Caco-2 (cell line): ENCODE measurements around the gene APOBEC3G. TPM values are rescaled to one million over a fixed set of nuclear protein-coding genes. Genes with fewer than 3 reads are reported as not detected.

Experiments
- BruUV-seq: library from RNA; stranded (reverse); fragments of 400-500 nt; replicated peaks from 2 replicates; lab custom pipeline; 2021; lab: Mats Ljungman, UMichigan
- CTCF ChIA-PET: fragments of 300-600 bp; sonication (Branson Sonifier 250); formaldehyde crosslinking; loops from one replicate; lab custom pipeline; 2022; ENCODE audit warnings: antibody characterized with exemption; lab: Charles Lee
- POLR2A ChIA-PET: fragments of 300-600 bp; sonication (Branson Sonifier 250); formaldehyde crosslinking; loops from one replicate; lab custom pipeline; 2022; ENCODE audit warnings: antibody characterized with exemption; lab: Charles Lee
- DNase-seq, 2 experiments: peaks; one replicate each; pipeline versions ENCODE4 v3.0.0 to v3.0.0-alpha.2; 2020 to 2022
- H3K27me3 ChIP-seq: replicated peaks from 2 replicates; pipeline ENCODE4 v1.6.0; 2011; ENCODE audit warnings: low read length; ENCODE audit not compliant: control insufficient read depth, insufficient read depth
- H3K36me3 ChIP-seq: 2 replicates; pipeline ENCODE4 v1.5.1; 2011; ENCODE audit warnings: low read length; ENCODE audit not compliant: control insufficient read depth, insufficient read depth
- H3K4me1 ChIP-seq: fragments of 250-450 bp; sonication (Bioruptor Pico); 2 replicates; pipeline ENCODE4 v1.5.1; 2020; ENCODE audit warnings: mild to moderate bottlenecking
- H3K4me3 ChIP-seq: 2 replicates; pipeline ENCODE4 v1.5.1; 2011; ENCODE audit warnings: low read depth, mild to moderate bottlenecking, control low read depth, low read length
- H3K9me3 ChIP-seq: fragments of 250-450 bp; sonication (Bioruptor Pico); 2 replicates; pipeline ENCODE4 v1.5.1; 2020; ENCODE audit warnings: mild to moderate bottlenecking, moderate library complexity
- H3K27ac Mint-ChIP-seq: one replicate; pipeline ENCODE4 v1.8.0; 2022; ENCODE audit warnings: mixed read lengths; ENCODE audit not compliant: unreplicated experiment
- H3K27me3 Mint-ChIP-seq: one replicate; pipeline ENCODE4 v1.8.0; 2022; ENCODE audit warnings: mixed read lengths; ENCODE audit not compliant: insufficient read depth, unreplicated experiment
- H3K36me3 Mint-ChIP-seq: one replicate; pipeline ENCODE4 v1.8.0; 2022; ENCODE audit warnings: mild to moderate bottlenecking, mixed read lengths; ENCODE audit not compliant: insufficient read depth, unreplicated experiment
- H3K4me1 Mint-ChIP-seq: one replicate; pipeline ENCODE4 v1.8.0; 2022; ENCODE audit warnings: low read depth, mixed read lengths; ENCODE audit not compliant: unreplicated experiment
- H3K4me3 Mint-ChIP-seq: one replicate; pipeline ENCODE4 v1.8.0; 2022; ENCODE audit warnings: mild to moderate bottlenecking, moderate library complexity, mixed read lengths; ENCODE audit not compliant: unreplicated experiment
- H3K9me3 Mint-ChIP-seq: one replicate; pipeline ENCODE4 v1.8.0; 2022; ENCODE audit warnings: mixed read lengths; ENCODE audit not compliant: unreplicated experiment
- intact Hi-C: fragments of 100-400 bp; cut with micrococcal nuclease; formaldehyde crosslinking; loops from one replicate; pipeline ENCODE4 v1.10.0; 2022; ENCODE audit not compliant: unreplicated experiment
- total RNA-seq: library from RNA; stranded (reverse); gene quantifications from 2 replicates; pipeline ENCODE4 v1.2.3, GENCODE V29; 2022
- TF ChIP-seq, protein P1 (sequence below), 2 experiments: fragments of 200-600 bp in 1 of 2; IDR thresholded peaks; 1 replicate in 1 of 2; 2 replicates in 1 of 2; pipeline versions ENCODE4 v1.5.1 to v1.8.0; 2011 to 2022; ENCODE audit warnings: antibody characterized with exemption in 1 of 2, control low read depth in 1 of 2, inconsistent platforms in 1 of 2, low read depth in 1 of 2, low read length in 1 of 2, mild to moderate bottlenecking in 1 of 2, moderate library complexity in 1 of 2; ENCODE audit not compliant: insufficient read depth in 1 of 2, severe bottlenecking in 1 of 2, unreplicated experiment in 1 of 2

The APOBEC3G gene
- total RNA-seq, 1 experiment from 2014 or later = 0.73 TPM

DNA sequence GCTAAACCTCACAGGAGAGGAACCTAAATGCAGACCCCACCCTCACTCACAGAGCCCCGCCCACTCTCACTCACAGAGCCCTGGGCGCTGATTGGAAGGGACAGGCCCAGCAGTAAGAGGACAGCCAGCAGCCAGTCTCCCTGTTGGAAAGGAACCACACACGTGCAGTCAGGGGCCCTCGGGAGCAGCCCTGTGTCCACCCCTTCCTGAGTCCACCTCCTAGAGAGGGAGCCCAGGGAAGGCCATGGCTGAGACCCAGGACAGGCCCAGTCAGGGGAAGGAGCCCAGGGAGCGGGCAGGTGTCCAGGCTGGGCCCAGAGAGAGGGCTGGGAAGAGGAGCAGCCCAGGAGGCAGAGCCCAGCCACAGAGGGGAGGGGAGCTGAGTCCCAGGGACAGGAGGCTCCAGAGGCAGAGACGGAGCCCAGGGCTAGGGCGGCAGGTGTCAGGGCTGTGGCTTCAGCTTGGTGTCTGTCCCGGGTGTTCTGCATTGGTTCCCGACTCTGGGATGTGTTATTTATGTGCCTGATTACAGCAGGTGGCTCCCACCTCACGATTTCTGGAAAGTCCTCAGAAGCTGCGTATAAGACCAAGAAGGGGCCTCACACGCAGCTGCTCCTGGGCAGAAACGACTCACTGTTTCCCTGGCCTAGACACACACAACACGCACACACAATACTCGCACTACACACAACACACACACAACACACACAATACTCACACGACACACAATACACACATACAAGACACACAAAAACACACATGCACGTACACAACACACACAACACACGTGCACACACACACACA, 11.0 kb downstream of the APOBEC3G start:
- Mint-ChIP-seq H3K27ac (no peak overlapping the region), H3K4me3 (no peak overlapping the region), H3K27me3 (no peaks in the 10 kb centered on the region), H3K36me3 (no peaks in the 10 kb centered on the region), H3K9me3 (no peaks in the 10 kb centered on the region), H3K4me1 (peaks cover 7% of the 10 kb centered on the region)
- TF ChIP-seq, protein P1, sequence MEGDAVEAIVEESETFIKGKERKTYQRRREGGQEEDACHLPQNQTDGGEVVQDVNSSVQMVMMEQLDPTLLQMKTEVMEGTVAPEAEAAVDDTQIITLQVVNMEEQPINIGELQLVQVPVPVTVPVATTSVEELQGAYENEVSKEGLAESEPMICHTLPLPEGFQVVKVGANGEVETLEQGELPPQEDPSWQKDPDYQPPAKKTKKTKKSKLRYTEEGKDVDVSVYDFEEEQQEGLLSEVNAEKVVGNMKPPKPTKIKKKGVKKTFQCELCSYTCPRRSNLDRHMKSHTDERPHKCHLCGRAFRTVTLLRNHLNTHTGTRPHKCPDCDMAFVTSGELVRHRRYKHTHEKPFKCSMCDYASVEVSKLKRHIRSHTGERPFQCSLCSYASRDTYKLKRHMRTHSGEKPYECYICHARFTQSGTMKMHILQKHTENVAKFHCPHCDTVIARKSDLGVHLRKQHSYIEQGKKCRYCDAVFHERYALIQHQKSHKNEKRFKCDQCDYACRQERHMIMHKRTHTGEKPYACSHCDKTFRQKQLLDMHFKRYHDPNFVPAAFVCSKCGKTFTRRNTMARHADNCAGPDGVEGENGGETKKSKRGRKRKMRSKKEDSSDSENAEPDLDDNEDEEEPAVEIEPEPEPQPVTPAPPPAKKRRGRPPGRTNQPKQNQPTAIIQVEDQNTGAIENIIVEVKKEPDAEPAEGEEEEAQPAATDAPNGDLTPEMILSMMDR (IDR thresholded peaks at IDR 0.05; ENCODE audit: insufficient read depth in 1 of 2, low read depth in 1 of 2, low read length in 1 of 2, severe bottlenecking in 1 of 2, unreplicated experiment in 1 of 2) = no peak
- no peaks in the 10 kb centered on the region for H3K4me1 ChIP-seq
- no TSS peak for BruUV-seq
- intact Hi-C loops = no loop called here
- CTCF ChIA-PET = no interaction called here
- DNase-seq = no peak
- H3K27me3 ChIP-seq = no peaks in the 10 kb centered on the region
- no peaks in the 10 kb centered on the region for H3K9me3 ChIP-seq
- no peak overlapping the region for H3K4me3 ChIP-seq
- POLR2A ChIA-PET = interaction anchor here (0.6 to 0.7 kb wide), 2 partner anchors 68 to 167 kb away, joined by 3 read pairs; no protein-coding TSS in a partner anchor
- no peaks in the 10 kb centered on the region for H3K36me3 ChIP-seq

DNA sequence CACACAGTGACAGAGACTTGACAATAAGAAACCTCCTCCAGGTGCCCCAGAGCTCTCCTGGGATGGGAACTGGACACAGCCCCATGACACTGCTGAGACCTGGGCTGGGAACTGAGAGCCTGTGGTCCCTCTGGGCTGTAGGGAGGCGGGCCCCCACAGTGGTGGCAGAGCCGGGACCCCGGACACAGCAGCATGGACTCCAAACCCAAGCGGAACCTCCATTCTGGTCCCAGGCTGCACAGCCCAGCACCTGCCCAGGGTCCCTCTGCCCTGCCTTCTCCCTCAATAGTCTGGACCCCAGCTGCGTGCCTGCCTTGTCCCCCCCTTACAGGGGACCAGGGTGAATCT, 11.6 kb downstream of the APOBEC3G start:
- H3K9me3 ChIP-seq = no peaks in the 10 kb centered on the region
- no peaks in the 10 kb centered on the region for H3K27me3 ChIP-seq
- H3K36me3 ChIP-seq = no peaks in the 10 kb centered on the region
- H3K9me3 Mint-ChIP-seq = no peaks in the 10 kb centered on the region
- CTCF ChIA-PET = no interaction called here
- POLR2A ChIA-PET = no interaction called here
- no peaks in the 10 kb centered on the region for H3K4me1 ChIP-seq
- no peak overlapping the region for H3K4me3 ChIP-seq
- no peak overlapping the region for H3K27ac Mint-ChIP-seq
- no TSS peak for BruUV-seq
- H3K4me1 Mint-ChIP-seq = peaks cover 7% of the 10 kb centered on the region
- no peaks in the 10 kb centered on the region for H3K27me3 Mint-ChIP-seq
- H3K4me3 Mint-ChIP-seq = no peak overlapping the region
- DNase-seq = no peak
- intact Hi-C loops = no loop called here
- TF ChIP-seq, protein P1 (IDR thresholded peaks at IDR 0.05; ENCODE audit: insufficient read depth in 1 of 2, low read depth in 1 of 2, low read length in 1 of 2, severe bottlenecking in 1 of 2, unreplicated experiment in 1 of 2) = no peak
- H3K36me3 Mint-ChIP-seq = no peaks in the 10 kb centered on the region

DNA sequence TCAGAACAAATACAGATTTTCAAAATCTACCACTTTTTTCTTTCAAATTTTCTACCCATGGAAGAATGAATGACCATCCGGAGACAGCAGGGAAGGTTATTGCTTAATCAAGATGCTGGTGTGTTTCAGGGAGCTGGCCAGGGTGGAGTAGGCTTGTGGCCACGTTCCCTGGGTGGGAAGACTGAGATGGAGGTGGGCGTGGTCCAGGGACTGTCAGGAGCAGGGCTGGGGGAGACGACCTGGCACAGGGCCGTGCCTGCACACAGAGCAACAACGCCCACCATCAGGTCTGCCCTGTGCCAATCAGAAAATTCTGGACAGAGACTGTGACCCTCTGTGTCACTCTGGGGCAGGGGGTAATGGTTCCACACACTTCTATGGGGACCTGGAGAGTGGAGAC, 12.9 kb downstream of the APOBEC3G start:
- no peak overlapping the region for H3K27ac Mint-ChIP-seq
- POLR2A ChIA-PET = no interaction called here
- Histone ChIP-seq H3K4me1 (no peaks in the 10 kb centered on the region), H3K27me3 (no peaks in the 10 kb centered on the region), H3K4me3 (no peak overlapping the region), H3K36me3 (no peaks in the 10 kb centered on the region), H3K9me3 (no peaks in the 10 kb centered on the region)
- TF ChIP-seq, protein P1 (IDR thresholded peaks at IDR 0.05; ENCODE audit: insufficient read depth in 1 of 2, low read depth in 1 of 2, low read length in 1 of 2, severe bottlenecking in 1 of 2, unreplicated experiment in 1 of 2) = no peak
- no peaks in the 10 kb centered on the region for H3K27me3 Mint-ChIP-seq
- no peaks in the 10 kb centered on the region for H3K36me3 Mint-ChIP-seq
- H3K4me1 Mint-ChIP-seq = peaks cover 7% of the 10 kb centered on the region
- no TSS peak for BruUV-seq
- H3K4me3 Mint-ChIP-seq = no peak overlapping the region
- intact Hi-C loops = no loop called here
- no peak for DNase-seq
- CTCF ChIA-PET = no interaction called here
- no peaks in the 10 kb centered on the region for H3K9me3 Mint-ChIP-seq
